HG03196 (cell line): Measurements from ENCODE around the gene PKIB.
"Not testable (repeated sequence)": the region's sequence is repeated elsewhere in the genome, so short reads cannot be mapped to it uniquely, and the experiment has no call there.

Source experiments
- ATAC-seq: cut with Tn5 transposase; IDR thresholded peaks from one replicate; pipeline ENCODE4 v1.9.1; 2021; ENCODE audit not compliant: unreplicated experiment

PKIB gene

DNA sequence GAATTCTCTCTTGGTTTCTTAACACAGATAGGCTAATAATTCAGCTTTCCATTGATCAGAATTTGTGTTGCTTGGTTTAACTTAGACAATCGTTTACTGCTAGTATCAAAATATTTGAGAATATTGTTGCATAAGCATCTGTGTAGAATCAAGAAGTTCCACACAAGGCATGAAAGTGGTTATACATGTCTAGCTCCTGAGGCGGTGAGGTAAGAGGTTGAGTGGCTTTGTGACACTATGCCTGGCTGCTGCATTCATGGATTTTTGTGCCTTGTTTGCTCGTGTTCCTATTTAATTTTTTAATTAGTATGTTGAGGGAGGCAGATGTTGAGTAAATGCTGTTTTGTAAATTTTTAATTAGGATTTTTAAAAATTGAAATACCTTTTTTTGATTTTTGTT is 10.2 kb downstream of the PKIB start:
- no peak for ATAC-seq

DNA sequence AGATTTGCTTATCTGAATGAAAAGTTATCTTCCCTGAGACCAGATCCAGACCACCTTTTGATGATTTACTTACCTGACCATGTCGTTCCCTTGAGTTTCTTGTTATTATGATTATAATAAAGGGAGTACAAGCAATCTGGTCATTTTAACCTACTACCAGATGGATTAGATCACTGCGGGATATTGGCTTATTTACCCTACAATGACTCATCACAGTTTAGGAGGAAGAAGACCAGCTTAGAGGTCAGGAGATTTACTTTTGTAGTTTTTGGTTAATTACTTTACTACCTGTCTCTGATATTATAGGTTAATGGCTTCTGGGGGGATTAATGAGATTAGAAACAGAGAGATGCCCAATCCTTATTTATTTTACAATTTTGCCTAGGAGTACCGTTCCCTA is 10.7 kb downstream of the PKIB start:
- ATAC-seq, result no peak

DNA sequence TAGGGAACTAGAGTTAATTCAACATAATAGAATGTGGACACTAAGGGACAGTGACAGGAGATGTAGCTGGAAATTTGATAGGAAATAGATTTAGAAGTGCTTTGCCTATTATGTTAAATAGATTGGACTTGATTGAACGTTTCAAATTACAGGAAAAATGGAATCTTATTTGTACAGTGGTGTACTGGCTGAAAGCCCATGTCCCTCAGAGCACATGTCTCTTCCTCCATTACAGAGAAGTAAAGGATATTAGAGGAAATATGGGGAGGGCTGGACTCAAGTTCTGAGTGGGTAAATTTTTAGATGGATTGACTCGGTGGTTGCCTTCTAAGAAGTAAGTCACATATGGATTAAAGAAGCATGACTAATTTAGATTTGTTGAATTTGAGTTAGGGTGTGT is 11.4 kb downstream of the PKIB start:
- no peak for ATAC-seq

DNA sequence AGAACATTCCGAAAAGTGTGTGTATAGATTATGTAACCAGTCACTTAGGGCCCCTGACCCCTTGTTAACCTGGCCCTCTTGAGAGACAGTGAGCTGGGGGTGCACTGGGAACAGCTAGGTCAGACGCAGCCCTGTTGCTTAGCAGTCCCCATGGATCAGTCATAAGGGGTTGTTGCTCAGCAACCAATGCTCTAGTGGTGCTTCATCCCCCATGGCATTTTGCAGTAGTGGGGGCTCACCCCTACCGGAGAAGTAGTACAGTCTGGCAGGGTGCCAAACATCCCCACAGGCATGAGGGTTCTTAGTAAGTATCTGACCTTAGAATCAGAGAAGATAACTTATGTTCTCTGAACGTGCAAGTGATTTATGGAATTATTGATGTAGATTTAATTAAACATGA is 12.3 kb downstream of the PKIB start:
- no peak for ATAC-seq

DNA sequence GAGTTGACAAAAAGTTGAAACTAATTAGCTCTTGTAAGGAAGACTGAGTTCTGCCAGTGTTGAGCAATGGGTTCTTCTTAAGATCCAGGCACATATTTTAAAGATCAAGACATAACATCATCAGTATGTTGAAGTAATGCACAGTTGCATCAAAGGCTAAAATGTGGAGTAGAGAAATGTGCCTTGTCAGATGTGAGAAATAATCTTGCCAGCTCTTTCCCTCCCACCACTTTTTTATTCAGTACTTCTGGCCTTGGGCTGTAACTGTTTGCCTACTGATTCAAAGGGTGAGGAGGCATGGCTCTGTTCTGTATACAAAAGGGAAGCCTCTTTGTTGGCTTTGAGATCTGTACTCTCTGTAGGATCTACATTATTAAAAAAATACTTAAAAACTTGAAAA is 13.1 kb downstream of the PKIB start:
- no peak for ATAC-seq

DNA sequence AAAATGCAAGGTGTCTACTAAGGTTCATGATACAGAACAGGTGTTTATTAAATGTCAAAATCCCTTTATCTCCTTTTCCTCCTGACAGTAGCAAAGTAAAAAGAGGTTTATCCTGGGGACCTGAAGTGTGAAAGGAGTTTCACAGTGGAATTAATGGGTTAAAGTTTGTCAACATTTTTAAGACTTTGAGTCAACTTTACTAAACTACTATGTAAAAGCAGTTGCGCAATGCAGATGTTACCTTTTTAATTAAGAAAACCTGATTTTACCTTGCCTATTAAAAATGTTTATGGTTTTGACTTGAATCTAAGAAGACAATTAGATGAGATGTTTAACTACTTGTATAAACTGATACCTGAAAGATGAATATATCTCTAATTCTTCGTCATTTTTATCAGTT is 14.6 kb downstream of the PKIB start:
- no peak for ATAC-seq

DNA sequence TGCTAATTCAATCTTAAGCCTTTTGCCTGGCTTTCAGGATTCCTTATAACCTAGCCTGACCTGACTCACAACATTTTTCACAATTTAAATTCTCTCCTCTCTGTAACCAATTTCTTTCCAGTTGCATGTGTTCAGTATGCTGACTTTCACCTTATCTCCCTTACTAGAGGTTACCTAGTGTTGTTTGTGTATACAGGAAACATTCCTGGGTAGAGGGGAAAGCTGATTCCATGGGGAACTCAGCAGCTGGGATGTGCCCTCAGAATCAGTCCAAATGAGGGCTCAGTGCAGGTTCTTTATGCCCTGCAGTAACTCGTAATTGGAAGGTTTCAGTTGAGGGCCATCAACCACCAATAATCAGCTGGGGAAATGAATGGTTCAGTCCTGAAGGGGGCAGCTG is 18.5 kb downstream of the PKIB start:
- no peak for ATAC-seq

DNA sequence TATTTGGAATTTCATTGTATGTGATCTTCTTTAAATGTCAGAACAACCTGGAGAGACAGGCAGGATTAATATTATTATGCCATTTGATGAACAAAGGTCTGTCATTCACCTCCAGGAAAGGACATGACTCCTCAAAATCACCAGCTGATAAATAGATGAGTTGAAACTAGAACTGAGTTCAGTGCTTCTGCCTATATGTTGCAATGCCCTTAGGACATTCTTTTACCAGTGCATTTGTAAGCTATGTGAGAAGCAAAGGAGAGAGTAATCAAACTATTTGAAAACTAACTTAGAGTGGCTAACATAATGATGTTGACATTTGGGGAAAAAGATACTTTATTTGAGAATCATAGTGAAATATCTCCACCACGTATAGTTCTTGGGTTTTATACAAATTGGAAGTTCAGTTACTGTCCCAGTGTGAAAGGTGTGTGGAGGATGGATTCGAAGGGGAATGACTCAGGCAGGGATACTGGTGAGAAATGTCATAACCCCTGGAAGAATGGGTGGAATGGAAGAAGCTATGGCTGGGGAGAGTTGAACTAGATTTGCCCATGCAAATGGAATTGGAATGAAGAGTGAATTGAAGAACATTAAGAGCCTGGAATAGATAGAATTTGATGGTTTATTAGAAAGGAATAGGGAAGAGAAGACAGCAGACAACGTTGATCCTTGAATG is 21.5 kb downstream of the PKIB start:
- ATAC-seq, result no peak

DNA sequence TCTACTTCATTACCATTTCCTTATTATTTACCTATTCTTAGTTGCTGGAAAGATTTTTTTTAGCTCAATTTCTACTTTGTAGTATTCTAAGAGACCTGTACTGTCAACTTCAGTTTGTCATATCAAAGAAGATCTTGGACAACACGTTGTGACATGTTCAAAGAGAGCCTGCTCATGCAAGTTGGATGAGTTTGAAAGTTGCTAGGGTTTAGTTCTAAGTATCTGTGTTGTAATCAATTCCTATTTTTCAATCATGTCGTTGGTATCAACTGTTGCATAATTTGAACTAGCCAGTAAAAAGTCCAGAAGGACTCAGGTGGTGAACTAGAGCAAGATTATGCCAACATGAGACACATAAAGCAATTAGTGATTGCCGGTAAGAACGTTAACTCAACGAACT is 30.2 kb downstream of the PKIB start:
- ATAC-seq, result no peak

DNA sequence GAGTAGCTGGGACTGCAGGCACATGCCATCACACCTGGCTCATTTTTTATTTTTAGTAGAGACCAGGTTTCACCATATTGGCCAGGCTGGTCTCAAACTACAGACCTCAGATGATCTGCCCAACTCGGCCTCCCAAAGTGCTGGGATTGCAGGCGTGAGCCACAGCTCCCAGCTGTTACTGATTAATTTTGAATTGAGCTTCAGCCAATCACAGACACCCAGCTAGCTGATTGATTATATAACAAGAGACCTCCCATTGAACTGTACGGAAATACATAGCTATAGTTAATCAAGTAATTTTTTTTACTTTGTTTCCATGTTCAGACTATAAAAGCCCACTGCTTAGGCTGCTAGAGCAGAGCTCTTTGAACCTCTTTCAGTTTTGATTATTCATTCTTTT is 31.6 kb downstream of the PKIB start:
- no peak for ATAC-seq

DNA sequence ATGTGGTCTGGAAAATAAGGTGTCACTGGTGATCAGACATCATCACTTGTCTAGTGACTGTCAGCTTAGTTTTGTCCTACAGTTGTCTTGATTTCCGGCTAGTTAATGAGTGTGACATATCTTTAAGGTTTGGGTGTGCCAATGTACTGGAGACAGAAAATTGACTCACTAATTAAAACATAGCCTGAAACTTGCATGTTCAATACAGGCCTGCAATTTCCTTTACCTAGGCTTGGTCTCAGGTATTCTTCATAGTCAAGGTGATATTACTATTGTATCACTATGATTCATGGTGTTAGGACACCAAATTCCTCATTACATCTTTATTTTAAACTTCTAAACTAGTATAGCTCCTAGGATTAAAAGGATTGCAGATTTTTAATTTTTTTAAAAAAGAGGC is 32.4 kb downstream of the PKIB start:
- ATAC-seq, result not testable (repeated sequence)

DNA sequence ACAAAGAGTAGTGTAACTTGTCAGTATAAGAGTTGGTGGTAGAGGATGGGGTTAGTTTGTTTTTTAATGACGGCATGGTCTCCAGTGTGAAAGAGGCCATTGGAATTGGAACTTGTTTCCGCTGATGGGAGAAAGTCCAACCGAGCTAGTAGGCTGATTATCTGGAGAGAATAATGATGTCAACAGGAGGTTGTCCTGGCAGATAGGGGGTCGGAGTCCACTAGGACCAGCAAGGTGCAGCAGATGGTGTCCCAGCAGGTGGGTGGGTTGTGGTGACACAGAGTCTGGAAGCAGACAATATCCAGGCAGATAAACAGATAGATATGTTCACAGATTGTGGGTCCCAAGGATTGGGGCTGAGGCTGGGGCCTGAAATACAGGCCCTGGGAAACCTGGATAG is 35.1 kb downstream of the PKIB start:
- ATAC-seq, result no peak

DNA sequence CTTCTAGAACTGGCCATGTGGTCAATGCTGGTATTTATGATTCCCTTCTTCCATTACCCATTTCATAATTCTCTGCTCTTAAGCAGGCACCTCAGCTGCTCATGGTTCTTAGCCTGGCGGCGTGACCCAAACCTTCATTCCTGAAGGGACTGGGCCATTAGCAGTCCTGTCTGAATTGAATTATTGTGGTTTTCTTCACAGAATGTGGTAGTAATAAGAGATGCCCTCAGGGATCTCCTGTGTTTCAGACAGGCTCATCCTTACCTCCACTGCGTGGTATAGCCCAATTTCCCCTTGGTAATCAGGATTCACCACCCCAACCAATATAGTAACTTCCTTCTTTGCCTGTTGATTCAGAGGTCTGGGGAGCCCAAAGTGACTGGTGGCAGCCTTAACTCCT is 37.6 kb downstream of the PKIB start:
- no peak for ATAC-seq

DNA sequence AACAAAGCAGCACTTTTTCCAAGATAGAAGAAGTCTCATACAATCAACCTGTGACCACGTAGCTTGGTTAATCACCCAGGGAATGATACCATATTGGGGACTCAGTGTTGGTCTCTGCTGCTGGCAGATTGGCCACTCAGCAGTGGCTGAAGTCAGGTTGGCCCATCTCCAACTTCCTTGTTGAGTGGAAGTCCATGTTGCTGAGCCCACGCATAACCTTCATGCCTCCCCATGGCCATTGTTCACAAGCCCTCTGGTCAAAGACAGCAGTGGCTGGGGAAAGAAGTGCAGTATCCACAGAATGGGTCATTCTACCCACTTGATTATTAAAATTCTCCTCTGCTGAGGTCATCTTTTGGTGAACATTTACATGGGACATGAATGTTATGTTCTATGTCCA is 38.5 kb downstream of the PKIB start:
- ATAC-seq, result no peak

DNA sequence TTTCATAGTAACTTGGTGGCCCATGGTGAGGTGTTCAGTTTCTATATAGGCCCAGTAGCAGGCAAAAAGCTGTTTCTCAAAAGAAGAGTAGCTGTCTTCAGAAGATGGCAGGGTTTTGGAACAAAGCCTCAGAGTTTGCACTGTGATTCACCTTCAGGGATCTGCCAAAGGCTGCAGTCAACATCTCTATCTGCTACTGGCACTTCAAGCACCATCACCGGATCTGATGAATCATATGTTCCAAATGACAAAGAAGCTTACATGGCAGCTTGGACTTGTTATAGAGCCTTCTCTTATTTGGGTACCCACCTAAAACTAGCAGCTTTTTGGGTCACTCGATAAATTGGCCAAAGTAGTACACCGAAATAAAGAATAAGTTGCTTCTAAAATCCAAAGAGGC is 39.5 kb downstream of the PKIB start:
- no peak for ATAC-seq

DNA sequence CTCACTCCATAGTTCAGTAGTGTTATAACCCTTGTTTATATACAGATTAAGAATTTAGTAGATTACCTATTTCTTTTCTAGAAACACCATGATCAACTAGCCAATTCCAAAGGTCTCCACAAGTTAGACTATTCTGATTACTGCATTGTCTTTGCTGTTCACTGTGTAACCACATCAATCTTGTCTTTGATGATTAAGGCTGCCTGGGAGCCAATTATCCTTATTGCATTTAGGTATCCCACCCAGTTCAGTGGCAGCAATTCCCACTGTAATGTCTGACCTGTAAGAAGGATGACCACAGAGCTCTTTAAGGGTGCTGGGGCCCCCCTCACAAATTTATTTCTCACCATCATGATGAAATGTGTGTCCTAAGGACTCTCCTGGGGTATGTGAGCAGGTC is 40.2 kb downstream of the PKIB start:
- no peak for ATAC-seq

DNA sequence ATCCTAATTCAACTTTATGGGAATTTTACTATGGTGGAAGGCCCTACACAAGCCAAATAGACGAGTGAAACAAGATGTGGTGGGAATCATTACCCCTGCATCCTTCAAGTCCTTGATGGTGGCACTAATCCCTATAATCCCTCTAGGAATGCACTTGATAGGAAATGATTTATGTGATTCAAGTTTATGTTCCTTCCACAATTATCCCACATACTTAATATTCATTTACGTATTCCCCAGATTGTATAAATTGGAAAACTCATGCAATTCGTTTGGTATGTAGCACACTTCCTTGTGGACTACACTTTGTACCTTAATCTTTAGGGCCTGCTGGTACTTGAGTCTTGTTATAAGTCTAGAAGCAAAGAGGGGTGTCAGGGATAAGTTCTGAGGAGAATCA is 40.8 kb downstream of the PKIB start:
- ATAC-seq, result no peak

DNA sequence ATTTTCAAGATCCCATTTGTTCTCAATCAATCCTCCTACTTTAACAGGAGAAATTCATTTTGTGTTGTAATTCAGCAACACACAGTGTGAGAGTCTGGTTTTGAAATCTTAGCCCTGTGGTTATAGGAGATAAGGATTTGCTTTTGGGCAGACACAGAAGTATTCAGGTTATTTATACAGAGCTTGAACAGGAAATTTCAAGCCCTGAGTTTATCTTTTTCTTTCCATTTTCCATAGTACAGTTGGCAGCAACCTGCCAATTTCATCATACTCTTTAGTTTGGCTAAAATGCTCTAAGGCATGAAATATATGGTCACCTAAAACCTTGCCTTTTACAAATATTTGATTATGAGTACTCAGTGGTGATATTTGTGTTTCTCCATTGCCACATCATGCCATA is 41.4 kb downstream of the PKIB start:
- ATAC-seq, result no peak

DNA sequence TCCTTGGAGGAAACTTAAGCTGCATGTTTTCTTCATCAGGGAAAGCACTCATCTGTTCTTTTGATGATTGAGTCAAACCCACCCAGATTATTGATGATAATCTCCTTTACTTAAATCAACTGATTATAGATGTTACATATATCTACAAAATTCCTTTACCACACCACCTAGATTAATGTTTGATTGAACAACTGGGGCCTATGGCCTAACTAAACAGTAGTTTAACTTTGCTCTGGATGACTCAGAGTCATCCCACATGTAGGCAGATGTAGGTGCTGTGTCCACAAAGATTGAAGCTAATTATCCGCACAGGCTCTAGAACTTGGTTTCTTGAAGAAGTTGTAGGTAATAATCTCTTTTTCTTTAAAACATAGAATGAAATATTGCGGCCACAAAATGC is 42.2 kb downstream of the PKIB start:
- no peak for ATAC-seq

DNA sequence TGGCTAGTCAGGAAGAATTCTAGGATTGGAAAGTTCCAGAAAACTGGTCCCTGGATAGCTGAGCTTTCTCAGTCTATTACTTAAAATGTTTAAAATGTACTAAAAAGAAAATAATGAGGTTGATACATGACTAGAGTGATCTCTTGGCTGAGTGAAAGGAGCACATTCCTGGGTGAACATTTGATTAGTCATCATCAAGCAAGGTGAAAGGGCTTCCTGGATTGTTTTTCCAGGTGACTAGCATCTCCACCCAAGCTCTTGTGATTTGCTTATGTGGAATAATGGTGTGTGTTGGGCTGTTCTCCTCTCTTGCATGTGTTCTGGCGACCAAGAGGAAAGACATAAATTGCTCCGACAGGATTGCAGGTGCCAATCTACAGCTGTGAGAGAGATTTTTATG is 42.9 kb downstream of the PKIB start:
- no peak for ATAC-seq

DNA sequence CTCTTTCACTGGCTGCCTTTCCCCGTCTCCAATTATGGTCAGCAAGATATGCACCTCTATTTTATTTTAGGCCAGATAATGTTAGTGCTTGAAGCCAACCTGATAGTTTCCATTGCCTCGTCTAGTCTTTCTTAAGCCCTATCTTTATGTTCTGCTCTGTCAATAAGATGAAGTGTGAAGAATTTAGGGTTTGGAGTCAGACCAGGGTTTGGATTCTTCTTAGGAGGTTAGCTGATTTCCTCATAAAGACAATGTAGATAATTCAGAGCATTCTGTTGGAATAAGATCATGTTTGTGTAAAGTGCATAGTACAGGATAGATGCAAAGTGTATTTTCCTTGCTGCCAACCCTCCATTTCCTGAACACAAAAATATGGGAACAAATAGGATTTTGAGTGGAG is 43.8 kb downstream of the PKIB start:
- no peak for ATAC-seq

DNA sequence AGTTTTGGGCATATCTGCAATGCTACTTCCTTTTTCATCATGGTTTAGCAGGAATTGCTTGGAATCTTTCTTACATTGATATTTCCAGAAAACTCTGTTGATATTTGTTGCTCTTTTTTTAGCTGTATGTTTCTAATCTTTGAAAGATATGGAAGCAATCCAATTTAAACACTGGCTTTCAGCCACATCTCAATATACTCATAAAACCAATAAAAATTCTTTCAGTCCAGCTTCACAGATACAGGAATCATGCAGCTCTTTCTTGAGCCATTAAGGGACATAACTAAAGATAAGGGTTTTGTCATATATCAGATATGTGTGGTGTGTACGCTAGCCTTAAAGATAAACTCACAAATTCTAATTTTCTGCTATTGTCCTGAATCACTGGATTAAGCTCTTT is 47.4 kb downstream of the PKIB start:
- ATAC-seq, result no peak

DNA sequence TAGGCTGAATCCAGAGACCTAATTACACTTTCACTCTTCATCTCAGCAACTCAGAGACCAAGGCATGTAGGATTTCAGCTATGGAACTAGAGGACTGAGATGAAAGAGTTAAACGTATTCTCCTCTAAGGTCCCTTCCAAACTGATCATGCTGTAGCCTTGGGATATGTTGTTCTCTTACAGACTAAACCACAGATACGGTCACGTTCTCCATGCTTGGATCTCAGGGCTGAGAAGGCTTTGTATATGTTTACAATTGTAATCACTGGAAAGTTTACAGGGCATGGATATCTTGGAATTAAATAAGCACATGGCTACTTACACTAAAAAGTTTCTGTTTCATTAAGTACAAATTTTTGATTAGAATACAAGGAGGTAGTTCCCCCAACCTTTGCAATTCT is 50.1 kb downstream of the PKIB start:
- no peak for ATAC-seq

DNA sequence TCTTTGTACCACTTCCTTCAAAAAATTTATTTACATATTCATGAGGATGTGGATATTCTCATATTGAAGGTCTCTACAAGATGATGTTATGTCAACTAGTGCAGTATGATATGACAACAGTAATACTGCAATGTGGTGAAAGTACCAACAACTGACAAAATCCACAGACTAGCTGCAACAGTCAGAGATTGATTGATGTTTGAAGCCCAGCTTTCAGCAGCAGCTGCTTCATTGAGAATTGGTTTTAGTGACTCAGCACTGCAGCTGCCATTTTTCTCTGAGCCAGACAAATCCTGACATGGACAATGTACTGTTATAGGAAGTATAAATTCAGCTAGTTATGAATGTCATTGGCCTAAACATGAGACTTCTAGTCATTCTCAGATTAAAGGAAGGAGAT is 53.8 kb downstream of the PKIB start:
- no peak for ATAC-seq
